ENCODE measurements around the gene CEP72. TPM values are rescaled to one million over a fixed set of nuclear protein-coding genes. Genes with fewer than 3 reads are reported as not detected.

The CEP72 gene
- total RNA-seq, 4 donors from 2014 or later, result 2.2 to 33.8 (median 4.5) TPM

- Histone ChIP-seq H3K27me3 (no peaks in the 10 kb centered on the region), H3K4me3 (peak overlapping the region in 2 of 4 donors; percentile 38 to 42), H3K36me3 (no peaks in the 10 kb centered on the region), H3K4me1 (peaks cover 0 to 41% (median 16%) of the 10 kb centered on the region in 4 donors), H3K9me3 (peaks cover 0 to 5% (median 0%) of the 10 kb centered on the region in 4 donors), H3K27ac (peak overlapping the region in 2 of 4 donors; percentile 31 to 71)
- peak; percentile 54 to 89 (median 89) for DNase-seq
- peak; percentile 51 to 98 (median 91) for TF ChIP-seq CTCF (IDR thresholded peaks at IDR 0.05)
- no peak for TF ChIP-seq POLR2A (IDR thresholded peaks at IDR 0.05)
Measured at GRCh38 chr5:671459-672328, 59.6 kb downstream of the CEP72 start.

DNA sequence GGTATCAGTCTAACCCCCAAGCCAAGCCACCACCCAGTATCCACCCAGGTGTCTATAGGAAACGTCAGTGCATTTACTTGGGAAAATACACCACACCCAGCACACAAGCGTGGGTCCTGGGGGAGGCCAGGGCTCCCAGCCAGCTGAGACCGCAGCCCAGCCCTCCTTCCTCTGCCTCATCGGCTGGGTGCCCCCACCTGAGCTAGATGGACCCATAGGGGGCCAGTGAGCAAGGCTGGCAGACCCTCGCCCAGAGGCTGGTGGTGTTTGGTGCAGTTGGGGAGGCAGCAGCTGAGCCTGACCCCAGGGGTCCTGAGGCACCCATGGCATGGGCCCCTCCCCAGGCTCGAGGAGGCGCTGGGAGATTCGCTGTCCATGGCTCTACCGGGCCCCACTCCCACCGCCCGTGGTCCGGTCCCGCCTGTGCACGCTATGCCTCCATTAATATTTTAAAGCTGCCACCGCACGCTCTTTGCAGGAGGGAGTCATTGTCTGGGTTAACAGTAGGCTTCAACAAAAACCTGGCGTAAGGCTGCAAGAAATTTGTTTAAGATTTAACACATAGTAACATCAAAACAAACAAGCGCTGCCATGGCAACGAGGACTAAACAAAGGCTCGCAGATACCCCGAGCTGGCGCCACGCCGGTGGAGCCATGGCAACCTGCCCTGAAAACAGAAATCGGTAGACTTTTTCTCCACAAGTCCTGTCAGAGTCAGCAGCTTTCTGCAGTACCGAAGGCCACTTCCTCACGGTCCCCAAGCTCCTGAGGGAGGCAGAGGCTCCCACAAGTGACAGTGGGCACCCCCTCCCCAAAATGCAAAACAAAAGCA lies 60.4 kb downstream of the CEP72 start:
- H3K9me3 ChIP-seq, result peaks cover 0 to 5% (median 0%) of the 10 kb centered on the region in 4 donors
- DNase-seq, result peak; percentile 60 to 92 (median 86)
- TF ChIP-seq POLR2A (IDR thresholded peaks at IDR 0.05), result no peak
- peak in 1 of 6 experiments; percentile 9 for TF ChIP-seq CTCF (IDR thresholded peaks at IDR 0.05)
- H3K27me3 ChIP-seq, result no peaks in the 10 kb centered on the region
- no peaks in the 10 kb centered on the region for H3K36me3 ChIP-seq
- H3K27ac ChIP-seq, result peak overlapping the region in 3 of 4 donors; percentile 25 to 71 (median 41)
- peak overlapping the region in 3 of 4 donors; percentile 6 to 38 (median 11) for H3K4me3 ChIP-seq
- peaks cover 0 to 41% (median 16%) of the 10 kb centered on the region in 4 donors for H3K4me1 ChIP-seq

GRCh38 chr5:673161-673830 lies 61.2 kb downstream of the CEP72 start:
- Histone ChIP-seq H3K36me3 (no peaks in the 10 kb centered on the region), H3K27me3 (no peaks in the 10 kb centered on the region), H3K9me3 (peaks cover 0 to 5% (median 0%) of the 10 kb centered on the region in 4 donors), H3K27ac (peak overlapping the region in 2 of 4 donors; percentile 25 to 71), H3K4me3 (peak overlapping the region in 2 of 4 donors; percentile 11 to 38), H3K4me1 (peaks cover 0 to 41% (median 16%) of the 10 kb centered on the region in 4 donors)
- DNase-seq, result peak in 1 of 3 donors; percentile 46
- TF ChIP-seq CTCF (IDR thresholded peaks at IDR 0.05) (no peak), POLR2A (IDR thresholded peaks at IDR 0.05) (no peak)

DNA sequence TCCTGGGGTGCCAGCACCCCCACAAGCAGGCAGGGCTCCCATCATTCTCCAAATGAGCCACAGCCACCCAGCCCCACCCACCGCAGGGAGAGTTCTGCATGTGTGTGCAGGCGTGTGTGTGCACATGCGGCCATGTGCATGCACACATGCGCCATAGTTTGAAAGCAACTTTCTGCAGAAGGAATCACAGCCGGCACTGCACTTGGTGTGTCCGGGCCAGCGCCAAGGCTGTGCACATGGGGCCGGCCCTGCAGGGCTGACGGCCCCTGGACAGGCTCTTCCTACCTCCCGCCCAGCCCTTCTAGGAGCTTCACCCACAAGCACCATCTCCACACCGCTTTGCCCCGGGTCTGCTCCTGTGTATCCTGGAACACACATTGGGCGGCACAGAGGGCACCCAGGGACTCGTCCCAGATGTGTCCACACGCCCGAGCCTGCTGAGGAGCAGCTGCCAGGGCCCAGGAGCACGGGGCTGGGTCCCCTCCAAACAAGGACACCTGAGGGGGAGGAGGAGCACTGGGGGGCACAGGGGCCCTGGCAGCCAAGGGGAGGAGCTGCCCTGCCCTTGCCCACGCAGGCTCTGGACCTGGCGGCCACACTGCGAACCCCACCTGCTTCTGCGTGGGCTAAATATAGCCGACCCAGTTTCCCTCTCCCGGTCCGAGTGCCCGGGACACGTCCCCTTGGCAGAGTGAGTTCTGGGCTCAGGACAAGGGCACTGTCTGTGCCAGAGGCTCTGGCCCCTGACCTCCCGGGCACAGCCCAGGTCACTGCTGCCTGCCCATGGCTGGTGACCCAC lies 61.9 kb downstream of the CEP72 start:
- no peak for TF ChIP-seq CTCF (IDR thresholded peaks at IDR 0.05)
- Histone ChIP-seq H3K27ac (peak overlapping the region in 1 of 4 donors; percentile 71), H3K9me3 (peaks cover 0 to under 1% (median 0%) of the 10 kb centered on the region in 4 donors), H3K4me3 (no peak overlapping the region), H3K36me3 (no peaks in the 10 kb centered on the region), H3K27me3 (no peaks in the 10 kb centered on the region), H3K4me1 (peaks cover 0 to 41% (median 16%) of the 10 kb centered on the region in 4 donors)
- peak in 1 of 3 donors; percentile 45 for DNase-seq
